Mucosa of descending colon (tissue), 3 donors: ENCODE data around the gene PAPPA2. TPM values are rescaled to one million over a fixed set of nuclear protein-coding genes. Genes with fewer than 3 reads are reported as not detected.
"Not testable (repeated sequence)": the region's sequence is repeated elsewhere in the genome, so short reads cannot be mapped to it uniquely, and the experiment has no call there.

Experiments
- ATAC-seq: fragments of 200-7000 bp; cut with Tn5 transposase; one replicate; pipeline ENCODE4 v1.9.1; 2020; ENCODE audit warnings: mild to moderate bottlenecking, moderate library complexity
- DNase-seq, 3 donors: peaks; one replicate each; pipeline ENCODE4 v3.0.0-alpha.2; 2020
- H3K36me3 ChIP-seq: fragments of 200-600 bp; one replicate; pipeline ENCODE4 v1.8.0; 2021; ENCODE audit warnings: low read depth, mild to moderate bottlenecking
- H3K4me1 ChIP-seq: fragments of 200-600 bp; one replicate; pipeline ENCODE4 v1.8.0; 2021; ENCODE audit warnings: low read depth, mild to moderate bottlenecking
- H3K4me3 ChIP-seq: fragments of 200-600 bp; one replicate; pipeline ENCODE4 v1.8.0; 2021; ENCODE audit warnings: mild to moderate bottlenecking
- H3K9me3 ChIP-seq: fragments of 200-600 bp; one replicate; pipeline ENCODE4 v1.8.0; 2021; ENCODE audit warnings: mild to moderate bottlenecking
- intact Hi-C, 2 donors: fragments of 100-400 bp; cut with DNase I in 1 of 2; cut with micrococcal nuclease in 1 of 2; formaldehyde crosslinking; loops; one replicate each; pipeline versions ENCODE4 v1.11.0 to v1.11.1; 2022; cut with DNase I, micrococcal nuclease
- long read RNA-seq, 2 donors: library from polyadenylated mRNA; unstranded; transcript quantifications; one replicate each; pipeline ENCODE4 v2.0.0, GENCODE V29; 2019 to 2021
- total RNA-seq, 3 donors: library from RNA; stranded (reverse); fragmentation: NEBNext Ultra II Directional in 2 of 3; extraction: Animal tissue kit (Norgen Biotek cat#: 25700) in 2 of 3; gene quantifications; one replicate each; pipeline versions ENCODE4 v1.2.1 to v1.2.4, GENCODE V29; 2021 to 2023
- TF ChIP-seq, protein P1 (sequence below): fragments of 200-600 bp; IDR thresholded peaks from one replicate; pipeline ENCODE4 v1.8.0; 2022; ENCODE audit warnings: antibody characterized with exemption, mild to moderate bottlenecking
- donor health status: DM: no; HTN: no; CAD: no; lungs with moderate emphysema.
- donor health status: DM: no; HTN: no; CAD: no.
- donor health status: DM: no; HTN: yes; CAD: no.

Gene PAPPA2
- 1 to 10 TPM; 1.0 to 5.1 (median 1.1) TPM for total RNA-seq
- long read RNA-seq, donor 1 = 0 reads
- long read RNA-seq, donor 2 = 0 reads

GRCh38 chr1:176462674-176463378, at the start of gene PAPPA2:
TSS of gene PAPPA2 (plus strand) at chr1:176463175. CDS start at chr1:176556323, 93,148 bp downstream.
- ATAC-seq = no peak
- Histone ChIP-seq H3K4me3 (no peak within 1 kb of the TSS), H3K36me3 (no peaks in the 10 kb centered on the region), H3K9me3 (no peaks in the 10 kb centered on the region), H3K4me1 (no peaks in the 10 kb centered on the region)
- TF ChIP-seq, protein P1, sequence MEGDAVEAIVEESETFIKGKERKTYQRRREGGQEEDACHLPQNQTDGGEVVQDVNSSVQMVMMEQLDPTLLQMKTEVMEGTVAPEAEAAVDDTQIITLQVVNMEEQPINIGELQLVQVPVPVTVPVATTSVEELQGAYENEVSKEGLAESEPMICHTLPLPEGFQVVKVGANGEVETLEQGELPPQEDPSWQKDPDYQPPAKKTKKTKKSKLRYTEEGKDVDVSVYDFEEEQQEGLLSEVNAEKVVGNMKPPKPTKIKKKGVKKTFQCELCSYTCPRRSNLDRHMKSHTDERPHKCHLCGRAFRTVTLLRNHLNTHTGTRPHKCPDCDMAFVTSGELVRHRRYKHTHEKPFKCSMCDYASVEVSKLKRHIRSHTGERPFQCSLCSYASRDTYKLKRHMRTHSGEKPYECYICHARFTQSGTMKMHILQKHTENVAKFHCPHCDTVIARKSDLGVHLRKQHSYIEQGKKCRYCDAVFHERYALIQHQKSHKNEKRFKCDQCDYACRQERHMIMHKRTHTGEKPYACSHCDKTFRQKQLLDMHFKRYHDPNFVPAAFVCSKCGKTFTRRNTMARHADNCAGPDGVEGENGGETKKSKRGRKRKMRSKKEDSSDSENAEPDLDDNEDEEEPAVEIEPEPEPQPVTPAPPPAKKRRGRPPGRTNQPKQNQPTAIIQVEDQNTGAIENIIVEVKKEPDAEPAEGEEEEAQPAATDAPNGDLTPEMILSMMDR = no peak
- no peak for DNase-seq
- intact Hi-C loops = no loop called here

GRCh38 chr1:176416777-176417176, 46.2 kb upstream of the PAPPA2 start:
- intact Hi-C loops = no loop called here
- ATAC-seq (no peak), DNase-seq (no peak)
- TF ChIP-seq, protein P1 = no peak
- Histone ChIP-seq H3K9me3 (no peaks in the 10 kb centered on the region), H3K36me3 (no peaks in the 10 kb centered on the region), H3K4me3 (no peak overlapping the region), H3K4me1 (no peaks in the 10 kb centered on the region)

DNA sequence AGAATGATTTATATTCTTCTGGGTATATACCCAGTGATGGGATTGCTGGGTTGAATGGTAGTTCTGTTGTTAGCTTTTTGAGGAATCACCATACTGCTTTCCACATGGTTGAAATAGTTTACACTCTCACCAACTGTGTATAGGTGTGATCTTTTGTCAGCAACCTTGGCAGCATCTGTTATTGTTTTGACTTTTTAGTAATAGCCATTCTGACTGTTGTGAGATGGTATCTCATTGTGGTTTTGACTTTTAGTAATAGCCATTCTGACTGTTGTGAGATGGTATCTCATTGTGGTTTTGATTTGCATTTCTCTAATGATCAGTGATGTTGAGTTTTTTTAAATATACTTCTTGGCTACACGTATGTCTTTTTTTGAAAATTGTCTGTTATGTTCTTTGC, 43.4 kb upstream of the PAPPA2 start:
- DNase-seq, intact Hi-C loops, H3K9me3 ChIP-seq, H3K4me3 ChIP-seq, H3K36me3 ChIP-seq, H3K4me1 ChIP-seq, ATAC-seq: not testable (repeated sequence)

DNA sequence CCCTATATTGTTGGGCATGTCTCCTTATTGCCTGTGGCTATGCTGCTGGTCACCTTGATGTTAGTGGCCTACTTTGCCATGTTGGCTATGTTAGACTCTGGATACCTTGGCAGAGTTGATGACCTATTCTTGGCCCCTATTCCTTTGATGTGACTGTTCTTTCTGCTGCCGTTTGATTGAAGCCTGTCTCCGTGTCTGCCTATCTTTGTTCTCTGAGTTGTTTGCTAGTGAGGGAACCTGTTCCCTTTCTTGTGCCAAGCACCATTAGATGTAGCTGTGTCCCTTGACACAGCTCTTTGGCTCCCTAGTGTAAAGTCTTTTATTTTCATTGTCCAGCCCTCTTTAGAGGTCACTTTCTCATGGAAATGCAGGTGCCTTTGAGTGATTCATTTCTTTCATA, 28.7 kb upstream of the PAPPA2 start:
- ATAC-seq (no peak), DNase-seq (no peak)
- intact Hi-C loops = no loop called here
- H3K36me3 ChIP-seq = no peaks in the 10 kb centered on the region
- TF ChIP-seq, protein P1 = no peak
- H3K4me1 ChIP-seq = no peaks in the 10 kb centered on the region
- no peak overlapping the region for H3K4me3 ChIP-seq
- H3K9me3 ChIP-seq = no peaks in the 10 kb centered on the region

DNA sequence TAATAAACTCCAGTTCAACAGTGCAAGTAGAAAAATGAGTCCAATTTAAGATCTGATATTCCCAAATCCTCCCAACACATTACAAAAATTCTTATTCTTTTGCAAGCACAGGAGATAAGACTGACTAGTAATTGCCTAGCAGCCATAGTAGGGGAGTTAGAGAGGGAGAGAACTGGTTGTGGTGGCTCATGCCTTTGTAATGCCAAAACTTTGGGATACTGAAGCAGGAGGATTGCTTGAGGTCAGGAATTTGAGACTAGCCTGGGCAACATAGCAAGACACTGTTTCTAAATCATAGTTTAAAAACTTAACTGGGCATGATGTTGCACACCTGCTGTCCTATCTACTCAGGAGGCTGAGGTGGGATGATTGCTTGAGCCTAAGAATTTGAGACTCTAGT, 26.7 kb upstream of the PAPPA2 start:
- ATAC-seq (no peak), DNase-seq (no peak)
- no peaks in the 10 kb centered on the region for H3K9me3 ChIP-seq
- H3K4me1 ChIP-seq = no peaks in the 10 kb centered on the region
- TF ChIP-seq, protein P1 = no peak
- H3K36me3 ChIP-seq = no peaks in the 10 kb centered on the region
- no peak overlapping the region for H3K4me3 ChIP-seq
- intact Hi-C loops = no loop called here

DNA sequence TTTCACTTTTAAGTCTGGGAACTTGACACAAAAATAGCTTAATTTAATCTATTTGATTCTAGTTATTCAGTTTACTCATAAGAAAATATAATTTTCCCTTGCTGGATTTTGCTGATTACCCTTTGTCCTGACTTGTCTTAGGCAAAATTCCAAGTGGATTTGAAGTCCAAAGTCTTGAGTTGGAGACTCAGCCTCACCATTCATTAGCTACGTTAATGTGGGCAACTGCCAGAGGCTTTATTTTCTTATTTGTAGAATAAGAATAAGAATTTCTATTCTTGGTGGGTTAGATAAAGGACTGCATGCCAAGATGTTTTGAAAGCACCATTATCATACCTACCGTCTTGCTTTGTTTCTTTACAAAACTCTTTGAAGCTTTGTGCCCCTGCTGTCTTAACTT, 22.8 kb upstream of the PAPPA2 start:
- no peaks in the 10 kb centered on the region for H3K9me3 ChIP-seq
- no peak for DNase-seq
- no peaks in the 10 kb centered on the region for H3K4me1 ChIP-seq
- H3K4me3 ChIP-seq = no peak overlapping the region
- ATAC-seq = no peak
- no peaks in the 10 kb centered on the region for H3K36me3 ChIP-seq
- intact Hi-C loops = no loop called here
- TF ChIP-seq, protein P1 = no peak
